Mammary epithelial cell (primary cell): ENCODE measurements around the gene ANKRD9.

Experiments
- CTCF ChIP-seq, 2 donors: IDR thresholded peaks in 1 of 2; conservative IDR thresholded peaks in 1 of 2; 2 replicates each; pipeline ENCODE4 v1.5.1; 2011 to 2012; ENCODE audit warnings: inconsistent platforms in 2 of 2, low read length in 2 of 2, mild to moderate bottlenecking in 2 of 2, control low read depth in 1 of 2, low read depth in 1 of 2; ENCODE audit not compliant: insufficient read depth in 1 of 2; ENCODE audit errors: extremely low read depth in 1 of 2
- EZH2 ChIP-seq: IDR thresholded peaks from 2 replicates; pipeline ENCODE4 v1.6.1; 2012; ENCODE audit warnings: low read length, inconsistent platforms, borderline replicate concordance

GRCh38 chr14:102473559-102473958 lies 36.0 kb downstream of the ANKRD9 start:
- no peak for TF ChIP-seq CTCF (conservative IDR thresholded peaks at IDR 0.05 in 1 of 2, IDR thresholded peaks at IDR 0.05 in 1 of 2; ENCODE audit: extremely low read depth in 1 of 2, insufficient read depth in 1 of 2, low read depth in 1 of 2, low read length in 2 of 2)
- TF ChIP-seq EZH2: no peak
